GM20000 (cell line): ENCODE measurements around the gene ZNF532.

Source experiments
- DNase-seq: peaks from one replicate; pipeline ENCODE4 v3.0.0; 2012; ENCODE audit warnings: low spot score
- TF ChIP-seq, protein P1 (sequence below): IDR thresholded peaks from 2 replicates; pipeline ENCODE4 v1.5.1; 2012; ENCODE audit warnings: mild to moderate bottlenecking, control low read depth; ENCODE audit errors: extremely low read depth, missing control alignments

The ZNF532 gene

DNA sequence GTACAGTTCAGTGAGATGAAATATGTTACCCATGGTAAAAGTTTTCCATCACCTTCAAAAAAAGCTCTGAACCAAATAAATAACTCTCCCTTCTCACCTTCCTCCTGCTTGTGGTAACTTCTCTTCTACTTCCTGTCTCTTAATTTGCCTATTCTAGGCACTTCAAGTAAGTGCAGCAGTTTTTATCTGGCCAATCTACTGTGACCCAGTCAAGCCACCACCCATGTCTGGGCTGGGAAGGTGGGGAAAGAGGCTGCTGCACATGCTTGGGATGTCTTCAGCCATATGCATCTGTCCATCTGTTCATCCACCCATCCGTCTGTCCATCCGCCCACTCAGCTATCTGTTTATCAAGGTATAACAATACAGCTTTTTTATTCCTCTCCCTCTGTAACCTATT lies 31.6 kb downstream of the ZNF532 start:
- TF ChIP-seq, protein P1, sequence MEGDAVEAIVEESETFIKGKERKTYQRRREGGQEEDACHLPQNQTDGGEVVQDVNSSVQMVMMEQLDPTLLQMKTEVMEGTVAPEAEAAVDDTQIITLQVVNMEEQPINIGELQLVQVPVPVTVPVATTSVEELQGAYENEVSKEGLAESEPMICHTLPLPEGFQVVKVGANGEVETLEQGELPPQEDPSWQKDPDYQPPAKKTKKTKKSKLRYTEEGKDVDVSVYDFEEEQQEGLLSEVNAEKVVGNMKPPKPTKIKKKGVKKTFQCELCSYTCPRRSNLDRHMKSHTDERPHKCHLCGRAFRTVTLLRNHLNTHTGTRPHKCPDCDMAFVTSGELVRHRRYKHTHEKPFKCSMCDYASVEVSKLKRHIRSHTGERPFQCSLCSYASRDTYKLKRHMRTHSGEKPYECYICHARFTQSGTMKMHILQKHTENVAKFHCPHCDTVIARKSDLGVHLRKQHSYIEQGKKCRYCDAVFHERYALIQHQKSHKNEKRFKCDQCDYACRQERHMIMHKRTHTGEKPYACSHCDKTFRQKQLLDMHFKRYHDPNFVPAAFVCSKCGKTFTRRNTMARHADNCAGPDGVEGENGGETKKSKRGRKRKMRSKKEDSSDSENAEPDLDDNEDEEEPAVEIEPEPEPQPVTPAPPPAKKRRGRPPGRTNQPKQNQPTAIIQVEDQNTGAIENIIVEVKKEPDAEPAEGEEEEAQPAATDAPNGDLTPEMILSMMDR = no peak
- peak; percentile 37 for DNase-seq

DNA sequence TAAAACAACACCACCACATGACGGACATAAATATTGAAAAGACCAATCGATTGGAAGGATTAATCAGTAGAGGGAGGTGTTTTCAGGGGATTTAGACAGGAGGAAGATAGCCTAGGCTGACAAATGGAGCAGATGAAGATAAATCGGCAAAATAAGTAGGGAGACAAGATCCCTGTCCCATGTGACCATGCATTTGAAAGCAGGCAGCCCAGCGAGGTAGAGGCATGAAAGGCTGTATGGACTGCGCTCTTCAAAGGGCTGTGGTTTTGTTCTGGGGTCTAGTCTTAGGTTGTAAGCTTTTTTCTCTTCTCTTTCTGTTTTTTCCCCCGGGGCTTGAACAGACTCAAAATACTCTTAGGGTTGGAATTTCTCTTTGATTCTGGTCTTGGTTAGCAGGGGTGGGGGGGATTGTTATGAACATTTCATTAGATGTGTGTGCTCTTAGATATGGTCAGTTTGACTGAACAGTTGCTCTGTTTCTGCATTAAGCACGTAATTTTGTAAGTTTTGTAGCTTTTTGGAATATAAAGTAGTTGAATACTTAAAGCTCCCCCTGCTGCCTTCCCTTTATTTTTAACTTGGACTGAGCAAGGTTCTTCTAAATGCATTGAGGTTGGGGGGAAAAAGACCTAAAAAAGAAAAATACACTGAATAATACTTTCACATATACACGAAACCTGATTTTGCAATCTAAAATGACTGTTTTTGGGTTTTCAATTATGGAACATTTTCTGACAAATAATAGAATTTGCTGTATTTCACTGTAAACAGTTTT lies 32.2 kb downstream of the ZNF532 start:
- DNase-seq = no peak
- TF ChIP-seq, protein P1 = no peak

- DNase-seq = no peak
- TF ChIP-seq, protein P1 = no peak
These were observed 33.5 kb downstream of the ZNF532 start for GRCh38 chr18:58898010-58898799.

DNA sequence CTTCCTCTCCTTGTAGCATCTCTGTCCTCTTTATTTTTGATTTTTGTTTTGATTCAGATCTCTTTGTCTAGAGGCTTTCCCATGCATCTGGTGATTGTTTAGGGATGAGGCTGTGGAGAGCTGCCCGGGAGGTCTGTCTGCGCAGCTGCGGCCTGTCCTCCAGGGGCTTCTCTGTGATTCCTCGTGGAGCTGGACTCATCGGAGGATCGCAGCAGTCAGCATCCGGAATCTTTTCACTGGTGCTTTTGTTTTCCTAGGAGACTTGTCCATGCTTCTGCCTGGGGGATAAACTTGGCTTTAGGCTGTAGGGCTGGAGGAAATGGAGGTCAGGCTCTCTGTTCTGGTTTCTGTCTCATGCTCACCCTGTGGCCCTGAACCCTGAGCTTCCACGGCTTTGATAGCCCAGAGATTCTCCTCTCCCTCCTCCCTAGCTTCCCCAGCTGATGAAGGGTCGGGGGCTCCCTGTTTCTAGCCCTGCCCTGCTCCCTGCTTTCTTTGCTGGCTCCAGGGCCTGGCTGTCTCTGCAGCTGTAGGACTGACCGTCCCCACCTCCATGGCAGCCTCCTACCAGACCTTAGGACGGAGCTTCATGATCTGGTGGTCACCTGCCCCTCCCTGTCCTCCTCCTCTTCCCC lies 35.5 kb downstream of the ZNF532 start:
- TF ChIP-seq, protein P1 = no peak
- no peak for DNase-seq

DNA sequence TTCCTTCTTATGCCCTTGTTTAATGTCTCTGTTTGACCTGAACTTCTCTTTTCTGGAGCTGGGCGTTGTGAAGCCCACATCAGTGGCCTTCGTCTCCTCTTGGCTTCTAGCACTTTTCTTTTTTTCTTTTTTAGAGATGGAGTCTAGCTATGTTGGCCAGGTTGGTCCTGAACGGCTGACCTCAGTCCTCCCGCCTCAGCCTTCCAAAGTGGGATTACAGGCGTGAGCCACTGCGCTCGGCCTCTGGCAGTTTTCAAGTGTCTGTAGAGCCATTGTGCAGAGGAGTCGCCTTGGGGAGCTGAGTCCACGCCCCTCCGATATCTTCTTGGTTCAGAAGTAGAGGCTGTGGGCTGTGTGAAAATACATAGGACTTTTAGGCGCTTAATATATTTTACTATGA lies 36.5 kb downstream of the ZNF532 start:
- DNase-seq = no peak
- TF ChIP-seq, protein P1 = no peak

- DNase-seq = no peak
- TF ChIP-seq, protein P1 = no peak
These were observed 37.1 kb downstream of the ZNF532 start for GRCh38 chr18:58901783-58902182.

- TF ChIP-seq, protein P1 = no peak
These were observed 38.3 kb downstream of the ZNF532 start for GRCh38 chr18:58902961-58903360.

More at GRCh38 chr18:58902961-58903360, 38.3 kb downstream of the ZNF532 start:
- DNase-seq = no peak
